Measurements from ENCODE around the gene MRPL45. TPM values are rescaled to one million over a fixed set of nuclear protein-coding genes. Genes with fewer than 3 reads are reported as not detected.

MRPL45 gene
- total and polyA plus RNA-seq, 4 donors, result 26.8 to 36.4 (median 34.3) TPM

GRCh38 chr17:38353086-38353604 is 56.2 kb downstream of the MRPL45 start:
- Histone ChIP-seq H3K4me1 (ENCODE audit: control insufficient read depth, insufficient read depth, low read length) (peaks cover 35% of the 10 kb centered on the region), H3K4me3 (ENCODE audit: low read depth, low read length) (peak overlapping the region; percentile 64), H3K36me3 (ENCODE audit: control insufficient read depth, insufficient read depth, low read length) (no peaks in the 10 kb centered on the region), H3K27me3 (ENCODE audit: control insufficient read depth, insufficient read depth, low read length) (no peaks in the 10 kb centered on the region), H3K27ac (ENCODE audit: low read depth, low read length) (peak overlapping the region; percentile 17), H3K9me3 (ENCODE audit: control insufficient read depth, insufficient read depth, low read length) (no peaks in the 10 kb centered on the region)
- 16% methylated on average over 7 of the region's 8 CpGs for WGBS (ENCODE audit: insufficient coverage)
- DNase-seq (ENCODE audit: low read depth in 4 of 6, low spot score in 6 of 6), result no peak

- H3K9me3 ChIP-seq (ENCODE audit: control insufficient read depth, insufficient read depth, low read length), result no peaks in the 10 kb centered on the region
- H3K36me3 ChIP-seq (ENCODE audit: control insufficient read depth, insufficient read depth, low read length), result no peaks in the 10 kb centered on the region
- H3K27ac ChIP-seq (ENCODE audit: low read depth, low read length), result no peak overlapping the region
- WGBS (ENCODE audit: insufficient coverage), result 85% methylated on average over 10 of the region's 13 CpGs
- peaks cover 36% of the 10 kb centered on the region for H3K4me1 ChIP-seq (ENCODE audit: control insufficient read depth, insufficient read depth, low read length)
- DNase-seq (ENCODE audit: low read depth in 4 of 6, low spot score in 6 of 6), result no peak
- H3K27me3 ChIP-seq (ENCODE audit: control insufficient read depth, insufficient read depth, low read length), result no peaks in the 10 kb centered on the region
- no peak overlapping the region for H3K4me3 ChIP-seq (ENCODE audit: low read depth, low read length)
Measured at GRCh38 chr17:38353668-38354067, 56.7 kb downstream of the MRPL45 start.

- 80% methylated on average over 3 of the region's 7 CpGs for WGBS (ENCODE audit: insufficient coverage)
Measured at GRCh38 chr17:38354466-38354865, 57.5 kb downstream of the MRPL45 start.

GRCh38 chr17:38355251-38355650 is 58.3 kb downstream of the MRPL45 start:
- no peak overlapping the region for H3K4me3 ChIP-seq (ENCODE audit: low read depth, low read length)
- 80% methylated on average over 3 of the region's 4 CpGs for WGBS (ENCODE audit: insufficient coverage)
- peak in 1 of 6 donors; percentile 77 for DNase-seq (ENCODE audit: low read depth in 4 of 6, low spot score in 6 of 6)
- no peaks in the 10 kb centered on the region for H3K36me3 ChIP-seq (ENCODE audit: control insufficient read depth, insufficient read depth, low read length)
- no peaks in the 10 kb centered on the region for H3K27me3 ChIP-seq (ENCODE audit: control insufficient read depth, insufficient read depth, low read length)
- H3K9me3 ChIP-seq (ENCODE audit: control insufficient read depth, insufficient read depth, low read length), result no peaks in the 10 kb centered on the region
- no peak overlapping the region for H3K27ac ChIP-seq (ENCODE audit: low read depth, low read length)
- peaks cover 33% of the 10 kb centered on the region for H3K4me1 ChIP-seq (ENCODE audit: control insufficient read depth, insufficient read depth, low read length)

More at GRCh38 chr17:38354466-38354865, 57.5 kb downstream of the MRPL45 start:
- H3K27ac ChIP-seq (ENCODE audit: low read depth, low read length), result no peak overlapping the region
- no peaks in the 10 kb centered on the region for H3K9me3 ChIP-seq (ENCODE audit: control insufficient read depth, insufficient read depth, low read length)
- peak in 1 of 6 donors; percentile 11 for DNase-seq (ENCODE audit: low read depth in 4 of 6, low spot score in 6 of 6)
- no peaks in the 10 kb centered on the region for H3K27me3 ChIP-seq (ENCODE audit: control insufficient read depth, insufficient read depth, low read length)
- no peaks in the 10 kb centered on the region for H3K36me3 ChIP-seq (ENCODE audit: control insufficient read depth, insufficient read depth, low read length)
- peaks cover 33% of the 10 kb centered on the region for H3K4me1 ChIP-seq (ENCODE audit: control insufficient read depth, insufficient read depth, low read length)
- H3K4me3 ChIP-seq (ENCODE audit: low read depth, low read length), result no peak overlapping the region

- peak in 2 of 6 donors; percentile 57 to 85 for DNase-seq (ENCODE audit: low read depth in 4 of 6, low spot score in 6 of 6)
- Histone ChIP-seq H3K27me3 (ENCODE audit: control insufficient read depth, insufficient read depth, low read length) (no peaks in the 10 kb centered on the region), H3K9me3 (ENCODE audit: control insufficient read depth, insufficient read depth, low read length) (no peaks in the 10 kb centered on the region), H3K27ac (ENCODE audit: low read depth, low read length) (no peak overlapping the region), H3K4me3 (ENCODE audit: low read depth, low read length) (no peak overlapping the region), H3K36me3 (ENCODE audit: control insufficient read depth, insufficient read depth, low read length) (peaks cover under 1% of the 10 kb centered on the region), H3K4me1 (ENCODE audit: control insufficient read depth, insufficient read depth, low read length) (peaks cover 29% of the 10 kb centered on the region)
- WGBS (ENCODE audit: insufficient coverage), result 39% methylated on average over 2 of the region's 2 CpGs
Measured at GRCh38 chr17:38357486-38358123, 60.6 kb downstream of the MRPL45 start.

- Histone ChIP-seq H3K4me1 (ENCODE audit: control insufficient read depth, insufficient read depth, low read length) (peaks cover 21% of the 10 kb centered on the region), H3K36me3 (ENCODE audit: control insufficient read depth, insufficient read depth, low read length) (peaks cover 9% of the 10 kb centered on the region), H3K9me3 (ENCODE audit: control insufficient read depth, insufficient read depth, low read length) (no peaks in the 10 kb centered on the region), H3K27ac (ENCODE audit: low read depth, low read length) (no peak overlapping the region), H3K4me3 (ENCODE audit: low read depth, low read length) (no peak overlapping the region), H3K27me3 (ENCODE audit: control insufficient read depth, insufficient read depth, low read length) (no peaks in the 10 kb centered on the region)
- WGBS (ENCODE audit: insufficient coverage), result 46% methylated on average over 6 of the region's 9 CpGs
- DNase-seq (ENCODE audit: low read depth in 4 of 6, low spot score in 6 of 6), result peak in 2 of 6 donors; percentile 44 to 78
Measured at GRCh38 chr17:38358586-38359513, 61.9 kb downstream of the MRPL45 start.

GRCh38 chr17:38361694-38362465 is 64.9 kb downstream of the MRPL45 start:
- 69% methylated on average over 2 of the region's 5 CpGs for WGBS (ENCODE audit: insufficient coverage)
- Histone ChIP-seq H3K9me3 (ENCODE audit: control insufficient read depth, insufficient read depth, low read length) (no peaks in the 10 kb centered on the region), H3K36me3 (ENCODE audit: control insufficient read depth, insufficient read depth, low read length) (peaks cover 30% of the 10 kb centered on the region), H3K4me3 (ENCODE audit: low read depth, low read length) (no peak overlapping the region), H3K27me3 (ENCODE audit: control insufficient read depth, insufficient read depth, low read length) (no peaks in the 10 kb centered on the region), H3K4me1 (ENCODE audit: control insufficient read depth, insufficient read depth, low read length) (peaks cover 10% of the 10 kb centered on the region), H3K27ac (ENCODE audit: low read depth, low read length) (no peak overlapping the region)
- no peak for DNase-seq (ENCODE audit: low read depth in 4 of 6, low spot score in 6 of 6)

- Histone ChIP-seq H3K27ac (ENCODE audit: low read depth, low read length) (no peak overlapping the region), H3K4me1 (ENCODE audit: control insufficient read depth, insufficient read depth, low read length) (peaks cover 4% of the 10 kb centered on the region), H3K36me3 (ENCODE audit: control insufficient read depth, insufficient read depth, low read length) (peaks cover 41% of the 10 kb centered on the region), H3K9me3 (ENCODE audit: control insufficient read depth, insufficient read depth, low read length) (no peaks in the 10 kb centered on the region), H3K27me3 (ENCODE audit: control insufficient read depth, insufficient read depth, low read length) (no peaks in the 10 kb centered on the region), H3K4me3 (ENCODE audit: low read depth, low read length) (no peak overlapping the region)
- no peak for DNase-seq (ENCODE audit: low read depth in 4 of 6, low spot score in 6 of 6)
- WGBS (ENCODE audit: insufficient coverage), result 97% methylated on average over 4 of the region's 5 CpGs
Measured at GRCh38 chr17:38363016-38363415, 66.0 kb downstream of the MRPL45 start.

- Histone ChIP-seq H3K36me3 (ENCODE audit: control insufficient read depth, insufficient read depth, low read length) (peaks cover 52% of the 10 kb centered on the region), H3K27ac (ENCODE audit: low read depth, low read length) (no peak overlapping the region)
- WGBS (ENCODE audit: insufficient coverage), result no CpG with 5 or more reads among the region's 8 CpGs
Measured at GRCh38 chr17:38364741-38365140, 67.8 kb downstream of the MRPL45 start.

More at GRCh38 chr17:38364741-38365140, 67.8 kb downstream of the MRPL45 start:
- H3K4me3 ChIP-seq (ENCODE audit: low read depth, low read length), result no peak overlapping the region
- H3K4me1 ChIP-seq (ENCODE audit: control insufficient read depth, insufficient read depth, low read length), result no peaks in the 10 kb centered on the region
- no peaks in the 10 kb centered on the region for H3K27me3 ChIP-seq (ENCODE audit: control insufficient read depth, insufficient read depth, low read length)
- H3K9me3 ChIP-seq (ENCODE audit: control insufficient read depth, insufficient read depth, low read length), result no peaks in the 10 kb centered on the region
- no peak for DNase-seq (ENCODE audit: low read depth in 4 of 6, low spot score in 6 of 6)

Data from spinal cord (tissue), 10 donors.